NOMO-1 (cell line): Measurements from ENCODE around the gene ARHGAP8.

ENCODE experiments used
- DNase-seq, 2 experiments: peaks; one replicate each; lab custom pipeline; 2025; ENCODE audit not compliant: unreplicated experiment in 2 of 2; lab: John Stamatoyannopoulos, UW

Gene ARHGAP8

DNA sequence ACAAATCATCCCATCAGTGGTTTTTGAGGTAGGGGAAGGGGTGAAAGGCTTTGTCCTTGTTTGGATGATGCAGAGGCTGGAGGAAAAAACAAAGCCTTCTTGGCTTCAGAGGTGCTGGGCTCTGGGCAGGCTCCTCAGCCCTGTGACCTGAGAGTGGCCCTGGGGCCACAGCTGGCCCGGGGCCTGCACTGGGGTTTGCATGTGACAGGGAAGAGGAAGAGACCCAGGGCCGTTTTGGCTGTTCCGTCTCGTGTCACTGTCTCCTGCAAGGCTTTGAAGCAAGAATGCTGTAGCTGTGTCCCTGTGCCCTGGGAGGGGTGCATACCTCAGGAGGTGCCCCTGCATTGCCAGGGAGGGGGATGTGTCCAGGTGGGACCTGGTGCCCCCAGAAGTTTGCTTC is 12.6 kb downstream of the ARHGAP8 start:
- no peak for DNase-seq

DNA sequence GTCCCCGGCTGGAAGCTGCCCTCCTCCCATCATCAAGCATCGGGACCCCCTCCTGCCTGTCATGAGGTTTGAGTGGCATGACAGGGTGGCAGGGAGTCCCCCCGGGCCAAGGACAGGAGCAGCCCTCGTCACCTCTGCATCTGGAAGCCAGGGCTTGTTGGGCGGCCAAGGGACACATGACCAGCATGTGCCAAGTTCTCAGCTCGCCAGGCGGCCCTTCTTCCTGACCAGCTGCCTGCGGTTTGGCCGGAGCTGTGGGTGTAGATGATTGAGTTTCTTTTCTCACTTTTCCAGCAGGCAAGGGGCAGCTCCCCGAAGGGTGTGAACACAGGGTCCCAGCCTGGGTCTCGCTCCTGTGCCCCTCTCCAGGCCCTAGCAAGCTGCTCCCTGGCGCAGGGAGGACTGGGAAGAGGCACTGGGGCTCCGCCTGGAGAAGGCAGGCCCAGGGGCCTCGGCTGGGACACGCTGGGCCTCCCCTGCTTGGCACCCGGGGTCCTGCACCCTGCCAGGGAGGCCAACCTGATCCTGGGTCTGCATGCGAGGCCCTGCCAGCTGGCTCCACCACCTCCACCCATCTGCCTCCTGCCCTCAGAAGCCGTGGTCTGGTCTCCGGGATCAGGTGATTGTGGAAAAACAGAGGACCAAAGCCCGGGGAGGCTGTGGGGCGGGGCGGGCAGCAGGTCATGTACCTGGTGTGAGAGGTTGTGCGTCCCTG is 13.4 kb downstream of the ARHGAP8 start:
- DNase-seq, result no peak

GRCh38 chr22:44773082-44773481 is 20.7 kb downstream of the ARHGAP8 start:
- DNase-seq, result no peak

GRCh38 chr22:44775862-44776261 is 23.5 kb downstream of the ARHGAP8 start:
- no peak for DNase-seq

GRCh38 chr22:44776605-44777363 is 24.4 kb downstream of the ARHGAP8 start:
- no peak for DNase-seq

GRCh38 chr22:44777364-44777755 is 25.0 kb downstream of the ARHGAP8 start:
- DNase-seq, result no peak

GRCh38 chr22:44780876-44781449 is 28.6 kb downstream of the ARHGAP8 start:
- no peak for DNase-seq

DNA sequence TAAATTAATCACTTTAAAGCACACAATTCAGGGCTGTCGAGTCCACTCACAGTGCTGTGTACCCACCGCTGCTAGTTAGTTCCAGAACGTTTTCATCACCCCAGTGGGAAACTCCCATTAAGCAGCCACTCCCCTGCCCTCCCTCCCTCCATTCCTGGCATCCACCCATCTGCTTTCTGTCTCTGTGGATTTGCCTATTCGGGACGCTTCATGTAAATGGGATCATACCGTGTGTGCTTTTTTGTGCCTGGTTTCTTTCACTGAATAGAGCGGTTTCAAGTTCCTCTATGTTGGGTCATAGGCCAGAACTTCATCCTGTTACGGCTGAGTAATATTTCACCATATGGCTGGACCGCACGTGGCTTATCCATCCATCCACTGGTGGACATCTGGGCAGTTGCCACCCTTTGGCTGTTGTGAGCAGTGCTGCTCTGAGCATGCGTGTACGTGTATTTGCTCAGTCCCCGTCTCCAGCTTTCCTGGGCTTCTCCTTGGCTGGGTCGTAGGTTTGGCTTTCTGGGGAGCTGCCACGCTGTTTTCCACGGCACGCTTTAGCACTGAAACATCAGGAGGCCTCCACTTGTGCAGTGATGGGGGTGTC is 30.1 kb downstream of the ARHGAP8 start:
- no peak for DNase-seq

DNA sequence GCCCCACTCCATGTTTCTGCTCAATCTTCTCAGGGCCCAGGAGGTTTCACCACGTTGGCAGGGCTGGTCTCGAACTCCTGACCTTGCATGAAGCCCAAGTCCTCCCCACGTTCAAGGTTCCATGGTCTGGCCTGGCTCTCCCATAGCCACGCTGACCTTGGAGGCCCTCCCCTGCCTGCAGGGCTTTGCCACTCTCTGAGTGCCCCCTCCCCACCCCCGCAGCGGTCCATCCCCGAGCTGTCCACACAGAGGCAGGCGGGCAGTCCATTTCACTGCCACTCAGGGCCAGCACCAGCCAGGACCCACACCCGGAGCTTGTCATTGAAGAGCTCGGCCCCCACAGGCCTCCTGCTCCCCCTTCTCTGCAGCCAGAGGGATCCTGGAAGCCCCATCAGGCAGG is 30.7 kb downstream of the ARHGAP8 start:
- DNase-seq, result no peak

DNA sequence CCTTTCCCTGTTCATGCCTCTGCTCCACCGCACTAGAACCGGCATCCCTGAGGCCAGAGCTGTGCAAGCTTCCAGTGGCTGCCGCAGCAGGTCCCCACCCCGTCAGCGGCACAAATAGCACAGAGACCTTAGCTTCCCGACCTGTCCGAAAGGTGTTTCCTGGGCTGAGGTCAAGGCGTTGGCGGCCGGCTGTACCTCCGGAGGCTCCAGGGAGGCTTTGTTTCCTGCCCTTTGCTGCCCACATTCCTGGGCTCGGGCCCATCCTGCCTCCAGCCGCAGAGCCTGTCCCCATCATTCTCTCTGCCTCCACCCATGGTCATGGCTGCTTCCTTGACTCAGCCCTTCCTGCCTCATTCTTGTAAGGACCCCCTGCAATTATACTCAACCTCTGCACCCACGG is 31.2 kb downstream of the ARHGAP8 start:
- no peak for DNase-seq

DNA sequence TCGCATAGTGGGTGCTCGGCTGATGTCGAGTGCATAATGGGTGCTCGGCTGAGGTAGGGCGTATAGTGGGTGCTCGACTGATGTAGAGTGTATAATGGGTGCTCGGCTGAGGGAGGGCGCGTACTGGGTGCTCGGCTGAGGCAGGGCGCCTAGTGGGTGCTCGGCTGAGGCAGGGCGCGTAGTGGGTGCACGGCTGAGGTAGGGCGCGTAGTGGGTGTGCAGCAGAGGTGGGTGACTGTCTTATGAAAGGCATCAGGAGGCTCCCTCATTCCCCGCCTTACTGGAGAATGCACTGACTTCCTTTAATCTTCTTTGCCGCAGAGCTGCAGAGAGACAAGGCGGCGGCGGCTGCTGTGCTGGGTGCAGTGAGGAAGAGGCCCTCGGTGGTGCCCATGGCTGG is 33.8 kb downstream of the ARHGAP8 start:
- DNase-seq, result no peak

DNA sequence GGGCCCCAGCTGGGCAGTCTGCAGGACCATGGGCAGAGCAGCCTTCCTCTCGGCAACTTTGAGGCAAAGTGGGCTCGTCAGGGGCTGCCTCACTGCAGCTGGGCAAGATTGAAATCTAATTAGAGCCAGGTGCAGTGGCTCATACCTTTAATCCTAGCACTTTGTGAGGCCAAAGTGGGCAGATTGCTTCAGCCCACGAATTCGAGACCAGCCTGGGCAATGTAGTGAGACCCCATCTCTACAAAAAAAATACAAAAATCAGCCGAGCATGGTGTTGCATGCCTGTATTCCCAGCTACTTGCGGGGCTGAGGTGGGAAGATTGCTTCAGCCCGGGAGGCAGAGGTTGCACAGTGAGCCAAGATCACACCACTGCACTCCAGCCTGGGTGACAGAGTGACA is 34.2 kb downstream of the ARHGAP8 start:
- DNase-seq, result no peak

- DNase-seq, result no peak
Measured at GRCh38 chr22:44787832-44788231, 35.5 kb downstream of the ARHGAP8 start.

GRCh38 chr22:44793106-44793505 is 40.7 kb downstream of the ARHGAP8 start:
- DNase-seq, result no peak

- DNase-seq, result no peak
Measured at GRCh38 chr22:44793506-44794172, 41.3 kb downstream of the ARHGAP8 start.

DNA sequence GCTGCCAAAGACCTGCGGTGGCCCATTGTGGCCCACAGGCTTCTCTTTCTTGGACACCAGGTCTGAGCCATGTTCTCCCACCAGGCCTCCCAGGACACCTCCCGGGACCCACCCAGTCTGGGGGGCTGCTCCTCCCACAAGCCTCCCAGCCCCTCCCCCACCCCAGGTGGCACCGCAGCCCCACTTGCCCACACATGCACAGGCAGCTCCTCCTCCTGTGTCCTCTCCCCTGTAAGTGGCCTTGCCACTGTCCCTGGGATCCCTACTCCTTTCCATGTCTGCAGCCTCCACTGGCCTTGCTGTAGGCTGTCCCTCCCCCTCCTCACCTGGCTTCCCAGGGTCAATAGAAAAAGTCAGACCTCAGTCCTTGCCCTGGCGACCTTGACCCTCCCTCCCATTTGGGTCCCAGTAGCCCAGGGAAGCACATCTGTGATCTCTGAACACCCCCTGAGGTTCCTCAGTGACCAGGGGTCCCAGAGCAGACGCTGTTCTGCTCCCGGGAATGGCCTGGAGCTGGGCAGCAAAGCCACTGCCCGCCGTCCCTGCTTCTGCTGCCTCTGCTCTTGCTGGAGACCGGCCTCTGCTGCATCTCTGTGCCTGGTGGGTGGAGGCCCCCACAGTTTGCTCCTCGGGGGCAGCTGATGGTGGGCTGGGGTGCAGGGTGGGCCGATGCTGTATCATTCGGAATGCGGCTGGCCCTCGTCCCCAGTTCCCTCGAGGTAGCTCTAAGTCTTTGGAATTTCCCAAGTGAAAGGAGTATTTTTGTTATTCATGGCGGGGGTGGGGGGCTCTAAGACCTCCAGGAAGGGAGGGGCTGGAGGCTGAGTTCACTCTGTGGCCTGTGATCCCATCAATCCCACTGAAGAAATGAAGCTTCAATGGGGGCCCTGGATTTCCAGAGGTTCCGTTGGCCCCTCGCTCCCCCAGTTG is 43.6 kb downstream of the ARHGAP8 start:
- no peak for DNase-seq

- DNase-seq, result no peak
Measured at GRCh38 chr22:44797181-44797725, 44.9 kb downstream of the ARHGAP8 start.

DNA sequence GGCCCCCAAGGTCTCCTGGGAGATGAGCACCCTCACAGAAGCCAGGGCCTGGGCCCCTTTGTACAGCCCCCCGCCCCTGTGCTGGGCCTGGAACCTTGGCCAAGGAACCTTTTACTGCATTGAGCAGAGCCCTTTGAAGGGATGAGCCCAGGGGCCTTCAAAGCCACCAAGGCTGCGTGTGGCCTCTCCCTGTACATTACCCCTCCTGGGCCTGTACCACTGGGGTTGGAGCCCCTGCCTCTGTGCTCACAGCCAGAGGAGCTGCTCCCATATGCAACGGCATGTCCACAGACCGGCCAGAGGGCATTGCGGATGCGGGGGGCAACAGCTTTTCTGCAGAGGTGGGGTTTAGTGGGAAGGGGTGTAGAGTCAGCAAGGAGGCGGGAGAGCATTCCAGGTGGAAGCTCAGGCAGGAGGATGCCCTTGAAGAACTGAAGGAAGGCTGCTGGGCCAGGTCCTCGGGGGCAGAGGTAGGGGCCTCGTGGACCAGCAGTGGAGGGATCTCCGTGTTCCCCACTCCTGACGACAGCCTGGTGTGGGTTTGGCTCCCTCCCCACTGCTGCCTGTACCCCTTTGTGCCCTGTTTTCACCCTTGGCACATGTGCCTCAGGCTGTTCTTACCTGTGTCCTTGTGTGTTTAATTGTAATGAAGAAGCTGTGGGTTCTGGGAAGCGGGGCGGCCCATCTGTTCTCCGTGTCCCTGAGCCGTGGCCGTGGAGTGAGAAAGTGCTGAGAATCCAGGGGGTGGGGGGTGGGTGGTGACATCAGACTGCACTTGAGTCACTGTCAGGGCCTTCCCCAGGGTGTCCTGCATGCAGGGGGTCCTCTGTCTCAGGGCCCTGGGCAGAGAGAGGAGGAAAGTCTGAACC is 46.9 kb downstream of the ARHGAP8 start:
- DNase-seq, result no peak
